ENCODE results near the gene WDFY3. TPM values are rescaled to one million over a fixed set of nuclear protein-coding genes. Genes with fewer than 3 reads are reported as not detected.

Gene WDFY3
- polyA plus RNA-seq, 1 donor (not counting 4 experiments of a cell fraction or from before 2014, with no cell fraction given) = 28.5 TPM

- no peak for FAIRE-seq
- no peaks in the 10 kb centered on the region for H4K20me1 ChIP-seq (ENCODE audit: control insufficient read depth, extremely low read depth, insufficient read depth, low read length)
- TF ChIP-seq EZH2 (IDR thresholded peaks at IDR 0.05; ENCODE audit: low read length) = no peak
- TF ChIP-seq CTCF (optimal IDR thresholded peaks at IDR 0.05 in 1 of 3, IDR thresholded peaks at IDR 0.05 in 1 of 3, conservative IDR thresholded peaks at IDR 0.05 in 1 of 3; ENCODE audit: extremely low read depth in 1 of 3, insufficient read depth in 2 of 3, low read length in 3 of 3) = no peak
These were observed 60.8 kb downstream of the WDFY3 start for GRCh38 chr4:84905646-84906045.

DNA sequence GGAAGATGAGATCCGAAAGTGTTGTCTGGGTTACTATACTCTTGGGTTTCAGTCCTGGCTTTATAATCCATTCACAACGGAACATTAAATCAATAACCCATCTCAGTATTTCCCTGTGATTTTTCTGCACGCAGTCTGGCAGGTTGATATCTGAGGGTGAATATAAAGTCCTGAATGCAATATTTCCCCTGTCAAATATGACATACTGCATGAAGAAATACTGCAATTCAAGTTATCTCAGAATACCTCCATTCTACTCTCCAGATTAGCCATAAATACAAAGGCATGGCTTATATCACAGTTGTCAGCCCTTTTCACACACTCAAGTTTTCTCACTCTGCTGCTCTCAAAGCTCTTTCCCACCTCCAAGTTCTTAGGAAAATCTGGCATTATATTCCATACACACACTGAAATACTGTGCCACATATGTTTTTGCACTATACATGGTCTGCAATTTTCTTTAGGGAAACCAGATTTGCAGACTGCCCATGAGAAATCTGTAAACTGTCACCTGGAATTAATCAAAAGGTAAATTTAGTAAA, 64.7 kb downstream of the WDFY3 start:
- H3K27me3 ChIP-seq (ENCODE audit: control insufficient read depth, extremely low read depth, insufficient read depth, low read length) = no peaks in the 10 kb centered on the region
- no peaks in the 10 kb centered on the region for H3K9me1 ChIP-seq (ENCODE audit: control insufficient read depth, extremely low read depth, insufficient read depth, low read length)
- H3K27ac ChIP-seq (ENCODE audit: control insufficient read depth, insufficient read depth, low read length) = no peak overlapping the region
- no peak overlapping the region for H3K9ac ChIP-seq (ENCODE audit: control insufficient read depth, extremely low read depth, insufficient read depth, low read length)
- peaks cover 5% of the 10 kb centered on the region for H3K4me1 ChIP-seq (ENCODE audit: control insufficient read depth, extremely low read depth, insufficient read depth, low read length)
- no peak overlapping the region for H3K4me3 ChIP-seq (ENCODE audit: control insufficient read depth in 2 of 3, extremely low read depth in 1 of 3, insufficient read depth in 2 of 3, low read depth in 1 of 3, low read length in 3 of 3)
- H3K79me2 ChIP-seq (ENCODE audit: control insufficient read depth, insufficient read depth, low read length) = peaks cover 7% of the 10 kb centered on the region
- dilution Hi-C loops (cut with MboI; ENCODE audit: extremely low pct_ligation_motif_present, low sequenced_read_pairs) = no loop called here
- H2AFZ ChIP-seq (ENCODE audit: control insufficient read depth, low read length) = no peak overlapping the region
- H3K9me3 ChIP-seq (ENCODE audit: control insufficient read depth, low read depth, low read length) = no peaks in the 10 kb centered on the region
- no peak overlapping the region for H3K4me2 ChIP-seq (ENCODE audit: control insufficient read depth, extremely low read depth, insufficient read depth, low read depth, low read length)
- H4K20me1 ChIP-seq (ENCODE audit: control insufficient read depth, extremely low read depth, insufficient read depth, low read length) = no peaks in the 10 kb centered on the region
- H3K36me3 ChIP-seq (ENCODE audit: control insufficient read depth in 2 of 2, extremely low read depth in 1 of 2, insufficient read depth in 2 of 2, low read length in 2 of 2) = peaks cover 0 to 1% of the 10 kb centered on the region in 2 experiments
- DNase-seq (ENCODE audit: low read depth, low spot score) = no peak
- FAIRE-seq = no peak
- TF ChIP-seq EZH2 (IDR thresholded peaks at IDR 0.05; ENCODE audit: low read length) (no peak), CTCF (optimal IDR thresholded peaks at IDR 0.05 in 1 of 3, IDR thresholded peaks at IDR 0.05 in 1 of 3, conservative IDR thresholded peaks at IDR 0.05 in 1 of 3; ENCODE audit: extremely low read depth in 1 of 3, insufficient read depth in 2 of 3, low read length in 3 of 3) (no peak)

More at GRCh38 chr4:84905646-84906045, 60.8 kb downstream of the WDFY3 start:
- Histone ChIP-seq H3K4me3 (ENCODE audit: control insufficient read depth in 2 of 3, extremely low read depth in 1 of 3, insufficient read depth in 2 of 3, low read depth in 1 of 3, low read length in 3 of 3) (no peak overlapping the region), H3K79me2 (ENCODE audit: control insufficient read depth, insufficient read depth, low read length) (peaks cover 10% of the 10 kb centered on the region), H3K27ac (ENCODE audit: control insufficient read depth, insufficient read depth, low read length) (no peak overlapping the region), H3K27me3 (ENCODE audit: control insufficient read depth, extremely low read depth, insufficient read depth, low read length) (no peaks in the 10 kb centered on the region), H3K4me1 (ENCODE audit: control insufficient read depth, extremely low read depth, insufficient read depth, low read length) (peaks cover 5% of the 10 kb centered on the region), H2AFZ (ENCODE audit: control insufficient read depth, low read length) (no peak overlapping the region), H3K9ac (ENCODE audit: control insufficient read depth, extremely low read depth, insufficient read depth, low read length) (no peak overlapping the region), H3K4me2 (ENCODE audit: control insufficient read depth, extremely low read depth, insufficient read depth, low read depth, low read length) (no peak overlapping the region), H3K9me3 (ENCODE audit: control insufficient read depth, low read depth, low read length) (no peaks in the 10 kb centered on the region), H3K9me1 (ENCODE audit: control insufficient read depth, extremely low read depth, insufficient read depth, low read length) (no peaks in the 10 kb centered on the region), H3K36me3 (ENCODE audit: control insufficient read depth in 2 of 2, extremely low read depth in 1 of 2, insufficient read depth in 2 of 2, low read length in 2 of 2) (peaks cover 0 to 1% of the 10 kb centered on the region in 2 experiments)
- dilution Hi-C loops (cut with MboI; ENCODE audit: extremely low pct_ligation_motif_present, low sequenced_read_pairs) = no loop called here
- no peak for DNase-seq (ENCODE audit: low read depth, low spot score)
